Femur (tissue), 1 donor: Measurements from ENCODE around the gene BMERB1.
"Not testable (repeated sequence)": the region's sequence is repeated elsewhere in the genome, so short reads cannot be mapped to it uniquely, and the experiment has no call there.

Experiments used
- DNase-seq: peaks from one replicate; pipeline ENCODE4 v3.0.0-alpha.2; 2017

Gene BMERB1

DNA sequence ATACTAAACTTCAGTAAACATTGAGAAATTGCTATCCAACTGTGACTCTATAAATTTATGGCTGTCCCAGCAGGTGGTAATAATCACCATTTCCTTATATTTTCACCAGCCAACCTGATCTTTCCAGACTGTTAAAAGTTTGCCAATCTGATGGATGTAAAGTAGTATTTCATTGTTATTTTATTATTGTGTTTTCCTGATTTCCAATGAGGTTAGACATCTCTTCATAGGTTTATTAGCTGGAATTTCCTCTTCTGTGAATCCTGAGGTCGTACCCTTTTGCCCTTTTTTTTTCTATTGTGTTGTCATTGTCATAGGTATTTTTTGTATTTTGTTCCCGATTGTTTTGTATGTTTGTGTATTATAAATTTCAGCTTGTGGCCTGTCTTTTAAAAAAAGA, 31.7 kb downstream of the BMERB1 start:
- no peak for DNase-seq

DNA sequence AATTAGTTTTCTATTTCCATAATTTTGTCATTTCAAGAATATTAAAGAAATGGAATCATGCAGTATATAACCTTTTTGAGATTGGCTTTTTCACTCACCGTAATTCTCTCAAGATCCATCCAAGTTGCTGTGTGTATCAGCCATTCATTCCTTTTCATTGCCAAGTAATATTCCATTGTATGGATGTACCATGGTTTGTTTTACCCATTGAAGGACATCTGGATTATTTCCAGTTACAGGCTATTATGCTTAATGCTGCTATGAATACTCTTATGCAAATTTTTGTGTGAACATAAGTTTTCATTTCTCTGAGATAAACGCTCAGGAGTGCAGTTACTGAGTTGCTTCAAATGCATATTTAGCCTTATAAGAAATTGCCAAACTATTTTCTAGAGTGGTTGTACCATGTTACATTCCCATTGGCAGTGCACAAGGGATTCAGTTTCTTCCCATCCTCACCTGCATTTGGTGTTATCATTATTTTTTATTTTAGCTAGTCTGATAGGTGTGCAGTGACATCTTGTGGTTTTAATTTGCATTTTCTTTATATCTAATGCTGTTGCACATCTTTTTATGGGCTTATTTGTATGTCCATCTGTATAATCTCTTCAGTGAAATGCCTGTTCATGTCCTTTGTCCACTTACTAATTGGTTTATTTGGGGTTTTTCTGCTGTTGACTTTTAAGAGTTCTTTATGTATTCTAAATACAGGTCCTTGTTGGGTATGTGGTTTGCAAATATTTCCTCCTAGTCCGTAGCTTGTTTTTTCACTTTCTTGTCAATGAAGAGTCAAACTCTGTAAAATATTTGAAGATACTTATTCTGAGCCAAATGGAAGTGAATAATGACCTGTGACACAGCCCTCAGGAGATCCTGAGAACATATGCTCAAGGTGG, 32.7 kb downstream of the BMERB1 start:
- DNase-seq, result no peak

DNA sequence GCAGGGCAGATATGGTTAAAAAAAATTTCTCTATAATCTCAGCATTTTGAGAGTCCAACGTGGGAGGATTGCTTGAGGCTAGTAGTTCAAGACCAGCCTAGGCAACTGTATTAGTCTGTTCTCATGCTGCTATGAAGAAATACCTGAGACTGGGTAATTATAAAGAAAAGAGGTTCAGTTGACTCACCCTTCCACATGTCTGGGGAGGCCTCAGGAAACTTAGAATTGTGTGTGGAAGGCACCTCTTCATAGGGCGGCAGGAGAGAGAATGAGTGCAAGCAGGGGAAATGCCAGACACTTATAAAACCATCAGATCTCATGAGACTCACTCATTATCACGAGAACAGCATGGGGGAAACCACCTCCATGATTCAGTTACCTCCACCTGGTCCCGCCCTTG, 42.6 kb downstream of the BMERB1 start:
- DNase-seq, result not testable (repeated sequence)

DNA sequence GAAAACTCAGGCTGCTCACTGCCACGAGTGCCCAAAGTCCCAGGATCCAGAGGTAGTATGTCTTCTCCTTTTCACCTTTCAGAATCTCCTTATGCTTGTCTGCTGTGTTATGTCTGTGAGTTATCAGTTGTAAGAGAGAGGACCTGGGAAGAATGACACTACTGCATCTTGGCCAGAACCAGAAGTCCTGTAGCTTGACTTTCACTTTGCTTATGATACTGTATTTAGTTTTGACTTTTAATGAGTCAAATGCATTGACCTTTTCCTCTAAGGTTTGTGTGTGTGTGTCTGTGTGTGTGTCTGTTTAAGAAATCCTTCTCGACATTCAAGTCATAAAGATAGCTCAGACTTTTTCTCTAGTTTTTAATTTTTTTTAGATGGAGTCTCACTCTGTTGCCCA, 43.4 kb downstream of the BMERB1 start:
- no peak for DNase-seq

DNA sequence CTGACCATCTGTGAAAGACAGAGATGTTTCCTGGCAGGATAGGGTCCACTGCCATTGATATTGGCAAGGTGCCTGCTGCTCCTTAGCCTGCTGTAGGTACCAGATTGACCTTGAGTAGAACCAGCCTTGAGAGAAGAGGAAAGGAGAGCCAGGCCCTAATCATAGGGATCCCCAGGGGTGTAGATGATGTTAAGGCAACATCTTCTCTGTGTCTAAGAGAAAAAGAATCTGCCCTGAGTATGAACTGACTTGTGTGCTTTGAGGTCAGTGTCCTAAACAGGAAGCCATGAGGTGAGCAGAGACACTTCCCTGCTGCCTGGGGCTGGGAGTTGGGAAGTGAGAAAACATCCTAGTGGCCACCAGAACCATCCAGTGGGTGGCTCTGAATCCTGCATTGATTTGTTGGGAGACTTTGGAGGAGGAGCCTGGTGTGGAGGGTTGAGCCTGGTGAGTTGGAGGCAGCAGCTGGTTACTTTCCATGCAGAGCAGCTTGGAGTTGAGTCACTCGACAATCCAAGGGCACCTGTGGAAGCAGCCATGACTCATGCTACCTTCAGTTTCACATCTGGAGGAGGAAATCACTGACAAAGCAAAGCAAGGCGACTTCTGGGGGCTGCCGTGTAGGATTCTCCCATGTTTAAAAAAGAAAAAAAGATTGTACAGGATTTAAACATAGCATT, 47.8 kb downstream of the BMERB1 start:
- peak; percentile 37 for DNase-seq

DNA sequence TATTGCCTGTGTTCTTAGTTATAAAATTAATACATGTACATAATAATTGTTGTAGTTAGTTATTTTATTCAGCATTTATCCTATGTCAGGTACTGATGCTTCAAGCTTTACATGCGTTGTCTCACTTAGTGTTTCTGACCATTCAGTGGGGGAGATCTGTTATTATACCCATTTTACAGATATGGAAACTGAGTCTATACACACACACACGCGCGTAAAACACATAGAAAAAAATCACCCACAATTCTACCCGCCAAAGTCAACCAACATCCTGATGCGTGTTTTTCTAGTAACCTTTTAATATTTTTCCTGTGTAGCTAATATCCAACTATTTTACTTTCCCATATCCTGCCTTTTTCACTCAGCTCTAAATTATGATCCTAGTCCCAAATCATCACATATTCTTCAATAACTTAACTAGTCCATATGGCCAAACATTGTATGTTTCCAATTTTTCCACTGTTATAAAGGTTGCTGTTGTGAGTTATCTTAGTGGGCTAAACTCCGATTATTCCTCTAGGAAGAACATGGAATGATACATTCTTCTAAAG, 48.4 kb downstream of the BMERB1 start:
- no peak for DNase-seq

DNA sequence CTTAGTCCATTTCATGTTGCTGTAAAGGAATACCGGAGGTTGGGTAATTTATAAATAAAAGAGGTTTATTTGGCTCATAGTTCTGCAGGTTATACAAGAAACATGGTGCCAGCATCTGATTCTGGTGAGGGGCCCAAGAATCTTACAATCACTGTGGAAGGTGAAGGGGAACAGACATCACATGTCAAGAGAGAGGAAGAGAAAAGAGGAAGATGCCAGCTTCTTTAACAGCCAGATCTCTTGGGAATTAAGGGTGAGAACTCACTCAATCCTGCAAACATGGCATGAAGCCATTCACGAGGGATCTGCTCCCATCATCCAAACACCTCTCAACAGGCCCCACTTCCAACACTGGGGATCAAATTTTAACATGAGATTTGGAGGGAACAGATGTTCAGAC, 49.5 kb downstream of the BMERB1 start:
- DNase-seq, result no peak

DNA sequence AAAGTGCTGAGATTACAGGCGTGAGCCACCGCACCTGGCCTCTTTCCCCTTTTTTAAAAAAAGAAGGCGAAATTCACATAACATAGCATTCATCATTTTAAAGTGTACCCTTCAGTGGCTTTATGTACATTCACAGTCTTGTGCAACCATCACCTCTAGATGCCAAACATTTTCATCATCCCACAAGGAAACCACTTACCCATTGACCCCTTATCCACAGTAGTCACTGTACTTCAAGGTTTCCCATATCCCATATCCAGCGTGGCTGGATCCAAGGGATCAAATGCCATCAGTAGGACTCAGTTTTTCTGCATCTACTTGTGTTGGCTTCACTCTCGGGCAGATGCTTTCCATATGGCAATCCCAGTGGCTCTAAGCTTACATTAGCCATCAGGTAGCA, 50.3 kb downstream of the BMERB1 start:
- DNase-seq, result no peak

DNA sequence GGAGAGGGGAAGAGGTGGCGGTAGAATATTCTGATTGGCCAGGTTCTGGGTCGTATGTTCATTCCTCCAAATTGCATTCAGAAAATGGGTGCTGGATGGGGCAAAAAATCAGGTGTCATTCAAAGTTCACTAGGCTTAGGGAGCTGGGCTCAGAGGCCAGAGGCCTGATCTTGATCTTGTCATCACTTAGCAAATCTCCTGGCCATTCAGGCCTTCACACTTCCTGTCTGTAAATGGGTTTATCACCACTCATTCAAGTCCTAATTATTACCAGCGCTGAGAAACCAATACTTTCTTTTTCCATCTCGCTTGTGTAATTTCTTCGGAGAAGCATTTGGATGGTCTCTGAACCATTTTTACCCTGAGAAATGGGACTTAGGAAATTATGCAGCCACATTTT, 50.8 kb downstream of the BMERB1 start:
- DNase-seq, result no peak

DNA sequence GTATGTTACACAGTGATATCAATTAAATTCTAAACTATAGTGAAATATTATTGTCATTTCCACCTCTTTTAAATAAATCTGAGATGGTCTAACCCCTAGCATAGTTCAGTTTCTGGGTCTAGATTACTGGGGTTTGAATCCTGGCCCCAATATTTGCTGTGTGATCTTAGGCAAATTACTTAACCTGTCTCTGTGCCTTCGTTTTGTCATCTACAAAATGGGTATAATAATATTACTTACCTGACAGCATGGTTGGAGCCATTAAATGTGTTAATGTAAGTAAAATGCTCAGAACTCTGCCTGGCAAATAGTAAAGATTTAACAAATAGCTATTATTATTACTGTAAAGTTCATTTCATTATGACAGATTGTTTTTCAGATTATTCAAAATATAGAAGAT, 52.3 kb downstream of the BMERB1 start:
- no peak for DNase-seq

DNA sequence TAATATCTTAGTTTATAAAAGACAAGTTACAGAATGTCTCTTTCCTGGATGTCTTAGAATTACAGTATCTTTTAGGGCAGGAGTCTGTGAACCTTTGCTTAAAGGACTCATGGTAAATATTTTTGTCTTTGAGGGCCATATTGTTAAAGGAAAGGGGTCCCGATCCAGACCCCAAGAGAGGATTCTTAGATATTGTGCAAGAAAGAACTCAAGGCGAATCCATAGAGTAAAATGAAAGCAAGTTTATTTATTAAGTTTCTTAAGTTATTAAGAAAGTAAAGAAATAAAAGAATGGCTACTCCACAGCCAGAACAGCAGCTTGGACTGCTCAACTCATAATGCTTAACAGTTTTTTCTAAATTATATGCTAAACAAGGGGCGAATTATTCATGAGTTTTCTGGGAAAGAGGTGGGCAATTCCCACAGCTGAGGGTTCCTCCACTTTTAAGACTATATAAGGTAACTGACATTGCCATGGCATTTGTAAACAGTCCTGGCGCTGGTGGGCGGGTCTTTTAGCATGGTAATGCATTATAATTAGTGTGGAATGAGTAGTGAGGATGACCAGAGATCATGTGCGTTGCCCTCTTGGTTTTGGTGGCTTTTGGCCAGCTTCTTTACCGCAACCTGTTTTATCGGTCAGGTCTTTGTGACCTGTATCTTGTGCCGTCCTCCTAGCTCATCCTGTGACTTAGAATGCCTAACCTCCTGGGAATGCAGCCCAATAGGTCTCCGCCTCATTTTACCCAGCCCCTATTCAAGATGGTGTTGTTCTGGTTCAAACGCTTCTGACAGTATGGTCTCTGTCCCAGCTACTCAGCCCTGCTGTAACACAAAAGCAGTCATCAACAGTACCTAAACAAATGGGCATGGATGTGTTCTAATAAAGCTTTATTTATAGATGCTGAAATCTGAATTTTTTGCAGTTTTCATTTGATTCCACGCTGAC, 53.2 kb downstream of the BMERB1 start:
- DNase-seq, result no peak

DNA sequence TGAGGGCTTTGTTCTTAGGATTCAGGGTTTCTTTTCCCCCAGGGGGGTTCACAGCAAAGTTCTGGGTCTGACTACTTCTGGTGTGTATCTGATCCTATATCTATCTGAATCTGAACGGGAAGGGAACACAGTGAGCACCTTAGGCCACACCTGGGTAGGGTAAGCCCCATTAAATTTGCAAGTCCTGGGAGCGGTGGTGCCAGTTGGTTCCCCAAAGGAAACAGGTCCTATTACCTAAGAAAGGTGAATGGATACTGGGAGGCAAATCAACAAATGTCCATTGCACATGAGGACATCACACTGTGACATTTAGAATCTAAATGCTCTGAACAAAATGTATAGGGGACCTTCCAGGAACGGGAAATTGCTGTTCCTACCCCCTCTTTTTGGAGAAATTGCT, 54.6 kb downstream of the BMERB1 start:
- DNase-seq, result no peak

DNA sequence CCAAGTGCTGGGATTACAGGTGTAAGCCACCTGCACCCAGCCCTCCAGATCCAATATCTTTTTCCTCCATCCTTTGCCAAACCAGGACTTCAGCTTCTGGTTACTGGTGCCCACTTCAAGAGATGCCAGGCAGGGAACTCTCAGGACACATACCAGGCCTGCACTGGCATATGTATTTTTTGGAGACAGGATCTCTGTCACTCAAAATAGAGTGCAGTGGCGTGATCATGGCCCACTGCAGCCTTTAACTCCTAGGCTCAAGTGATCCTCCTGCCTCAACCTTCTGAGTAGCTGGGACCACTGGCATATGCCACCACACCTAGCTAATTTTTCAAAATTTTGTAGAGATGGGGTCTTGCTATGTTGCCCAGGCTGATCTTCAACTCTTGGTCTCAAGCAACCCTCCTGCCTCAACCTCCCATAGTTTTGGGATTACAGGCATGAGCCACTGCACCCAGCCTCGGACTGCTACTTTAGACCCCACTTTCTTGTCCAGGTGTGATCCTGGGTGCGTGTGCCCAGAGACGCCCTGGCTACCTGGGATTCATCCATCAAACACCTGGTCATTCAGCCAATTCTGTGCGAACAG, 55.8 kb downstream of the BMERB1 start:
- no peak for DNase-seq

DNA sequence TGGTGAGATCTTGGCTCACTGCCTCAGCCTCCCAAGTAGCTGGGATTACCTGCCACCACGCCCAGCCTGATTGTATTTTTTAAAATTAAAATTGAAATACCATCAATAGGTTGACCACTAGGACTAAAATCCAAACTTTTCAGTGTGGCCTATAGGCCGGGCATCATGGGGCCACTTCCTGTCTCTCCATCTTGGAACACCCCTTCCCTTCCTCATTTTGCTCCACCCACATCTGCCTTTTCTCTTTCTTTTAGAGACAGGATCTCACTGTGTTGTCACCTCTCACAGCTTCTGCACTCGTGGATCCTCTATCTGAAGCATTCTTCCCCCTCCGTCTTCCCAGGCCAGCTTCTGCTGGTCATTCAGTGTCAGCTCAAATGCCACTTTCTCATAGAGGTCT, 57.0 kb downstream of the BMERB1 start:
- DNase-seq, result no peak

DNA sequence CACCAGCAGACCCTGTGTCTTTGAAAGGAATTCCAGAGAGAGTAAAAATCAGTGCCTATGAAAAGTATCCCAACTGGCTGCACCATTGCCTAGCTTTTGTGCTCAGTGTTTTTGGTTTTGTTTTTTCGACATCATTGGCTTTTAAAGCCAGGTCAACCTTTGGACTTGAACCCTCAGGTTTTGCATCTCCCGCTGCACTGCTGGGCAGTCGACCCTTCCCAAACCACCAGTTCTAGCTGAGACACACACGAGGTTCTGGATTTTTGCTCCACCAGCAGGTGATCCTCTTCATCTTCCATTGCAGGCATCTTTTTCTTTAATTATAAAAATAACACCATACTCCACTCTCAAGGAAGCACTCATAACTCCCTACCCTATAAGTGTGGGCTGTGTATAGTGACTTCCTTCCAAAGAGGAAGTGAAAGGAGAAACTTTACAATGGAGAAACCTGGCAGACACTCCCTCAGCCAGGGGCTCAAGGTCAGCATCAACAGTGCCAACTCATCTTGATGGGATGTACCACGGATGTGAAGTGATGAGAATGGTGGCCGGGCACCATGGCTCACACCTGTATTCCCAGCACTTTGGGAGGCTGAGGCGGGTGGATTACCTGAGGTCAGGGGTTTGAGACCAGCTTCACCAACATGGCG, 57.8 kb downstream of the BMERB1 start:
- DNase-seq, result no peak

DNA sequence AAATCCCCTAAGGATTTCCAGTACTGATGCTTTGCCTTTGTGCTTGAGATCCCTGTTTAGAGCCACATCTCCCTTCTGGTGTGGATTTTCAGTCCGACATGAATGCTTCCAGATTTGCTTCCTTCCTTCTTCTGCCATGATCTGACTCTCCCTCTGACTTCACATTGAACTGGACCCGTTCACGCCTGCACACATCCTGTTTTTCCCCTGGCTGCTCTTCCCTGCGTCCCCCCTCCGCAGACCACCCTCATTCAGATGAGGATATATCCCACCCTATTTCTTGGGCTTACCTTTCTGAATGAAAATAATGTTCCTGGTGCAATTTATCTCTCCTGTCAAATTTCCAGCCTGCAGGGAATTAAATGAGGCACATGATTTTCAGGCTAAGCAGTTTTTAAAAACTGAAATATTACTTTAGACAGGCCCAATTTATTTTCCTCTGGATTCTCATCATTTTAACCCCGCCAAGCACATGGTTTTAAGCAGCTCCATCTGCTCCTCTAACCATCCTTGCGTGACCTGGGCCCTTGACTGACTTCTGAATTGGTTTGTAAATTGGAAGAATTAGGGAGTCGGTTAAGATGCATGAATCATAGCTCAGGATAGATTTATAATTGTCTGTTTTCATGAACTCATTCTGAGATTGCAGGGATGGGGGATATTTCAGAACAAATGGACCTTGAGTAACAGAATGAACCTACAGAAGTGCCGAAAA, 59.2 kb downstream of the BMERB1 start:
- DNase-seq, result peak; percentile 51

DNA sequence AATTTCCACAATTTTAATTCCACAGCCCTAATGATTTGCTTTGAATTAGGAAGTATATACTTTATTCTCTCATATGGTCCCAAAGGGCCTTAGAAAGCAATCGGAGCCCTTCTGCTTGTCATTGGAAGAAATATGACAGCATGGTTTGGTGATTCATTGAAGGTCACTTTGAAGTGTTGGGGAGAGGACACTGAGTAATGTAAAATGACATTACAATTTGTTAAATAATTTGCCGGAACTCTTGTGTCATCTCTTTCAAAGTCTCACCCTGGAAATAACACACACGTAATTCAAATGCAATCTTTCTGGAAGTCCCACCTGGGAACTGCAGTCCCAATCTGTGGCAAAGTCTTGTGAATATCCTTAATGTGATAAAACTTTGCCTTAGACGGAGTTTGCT, 59.8 kb downstream of the BMERB1 start:
- no peak for DNase-seq

DNA sequence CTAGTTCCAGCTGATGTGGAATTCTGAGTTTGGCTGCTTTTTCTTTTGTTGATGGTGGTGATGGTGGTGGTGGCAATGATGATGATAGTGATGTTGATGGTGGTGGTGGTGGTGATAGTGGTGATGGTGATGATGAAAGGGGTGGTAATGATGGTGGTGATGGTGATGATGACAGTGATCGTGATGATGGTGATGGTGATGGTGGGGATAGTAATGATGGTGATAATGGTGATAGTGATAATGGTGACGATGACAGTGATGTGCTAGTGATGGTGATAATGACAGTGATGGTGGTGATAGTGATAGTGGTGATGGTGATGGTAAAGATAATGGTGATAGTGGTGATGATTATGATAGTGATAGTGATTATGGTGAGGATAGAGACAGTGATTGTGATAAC, 61.5 kb downstream of the BMERB1 start:
- no peak for DNase-seq

DNA sequence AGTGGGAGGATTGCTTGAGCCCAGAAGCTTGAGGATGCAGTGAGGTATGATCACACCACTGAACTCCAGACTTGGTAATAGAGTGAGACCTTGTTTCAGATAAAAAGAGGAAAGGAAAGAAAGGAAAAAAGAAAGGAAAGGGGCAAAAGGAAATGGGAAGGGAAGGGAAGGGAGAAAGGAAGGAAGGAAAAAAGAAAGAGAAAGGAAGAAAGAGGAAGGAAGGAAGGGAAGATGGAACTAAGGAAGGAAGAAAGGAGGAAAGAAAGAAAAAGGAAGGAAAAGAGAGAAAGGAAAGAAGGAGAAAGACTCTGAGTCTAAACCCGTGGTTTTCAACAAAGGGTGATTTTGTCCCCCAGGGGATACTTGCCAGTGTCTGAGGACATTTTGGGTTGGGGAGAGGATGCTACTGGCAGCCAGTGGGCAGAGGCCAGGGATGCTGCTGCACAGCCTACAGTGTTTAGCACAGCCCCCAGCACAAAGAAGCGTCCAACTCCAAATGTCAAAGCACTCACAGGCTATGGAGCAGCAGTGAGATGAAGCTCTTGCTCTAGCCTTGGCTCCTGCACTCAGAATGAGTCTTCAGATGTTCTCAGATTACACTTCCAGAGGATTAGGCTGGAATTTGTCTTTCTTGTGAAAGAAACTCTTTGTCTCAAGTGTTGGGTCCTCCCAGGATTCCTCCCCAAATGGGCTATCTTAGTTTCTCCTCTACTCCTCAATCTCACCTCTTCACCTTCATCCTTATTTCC, 64.2 kb downstream of the BMERB1 start:
- no peak for DNase-seq

DNA sequence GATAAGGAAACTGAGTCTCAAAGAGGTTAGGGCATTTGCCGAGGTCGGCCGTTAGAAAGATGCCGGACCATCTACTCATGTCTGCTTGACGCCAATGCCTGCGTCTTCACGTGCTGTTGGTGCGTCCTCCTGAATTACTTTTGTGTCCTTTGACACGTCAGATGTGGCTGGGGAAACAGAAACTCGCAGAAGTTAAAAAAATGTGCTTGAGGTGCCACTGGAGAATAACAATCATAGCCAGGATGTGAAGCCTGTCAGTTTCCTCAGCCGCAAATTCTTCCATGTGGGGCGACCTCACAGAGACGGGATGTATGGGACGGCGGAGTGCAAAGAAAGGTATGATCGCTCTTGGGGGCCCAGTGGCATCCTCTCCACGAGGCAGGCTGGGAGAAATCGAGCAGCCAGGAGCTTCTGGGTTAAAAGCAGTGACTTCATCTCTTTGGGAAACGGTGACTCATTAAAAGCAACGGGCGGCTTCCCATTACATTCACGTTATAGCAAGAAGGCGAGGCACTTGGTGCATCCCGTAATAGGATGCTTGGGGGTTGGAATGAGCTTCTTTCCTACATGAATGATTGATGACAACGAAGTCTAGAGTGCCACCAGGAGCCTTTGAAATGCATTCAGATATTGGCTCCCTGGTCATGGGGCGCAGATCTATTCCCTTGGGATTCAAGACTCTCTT, 67.8 kb downstream of the BMERB1 start:
- DNase-seq, result peak; percentile 49
